GM10248 (cell line): ENCODE results near the gene FAM163B.

Experiments used
- CTCF ChIA-PET: fragments of 300-600 bp; sonication (Branson Sonifier 250); formaldehyde crosslinking; extraction: SDS; loops from one replicate; lab custom pipeline; 2021; ENCODE audit warnings: antibody characterized with exemption; lab: Yijun Ruan, JAX
- POLR2A ChIA-PET: fragments of 350-650 bp; sonication (Branson Sonifier 250); formaldehyde crosslinking; extraction: SDS; loops from one replicate; lab custom pipeline; 2020; ENCODE audit warnings: antibody characterized with exemption; lab: Yijun Ruan, JAX
- DNase-seq: peaks from one replicate; pipeline ENCODE4 v3.0.0; 2012; ENCODE audit errors: extremely low spot score
- TF ChIP-seq, protein P1 (sequence below): IDR thresholded peaks from 2 replicates; pipeline ENCODE4 v1.5.1; 2012; ENCODE audit warnings: mild to moderate bottlenecking, low read depth; ENCODE audit errors: extremely low read depth, missing control alignments, control extremely low read depth

FAM163B gene

DNA sequence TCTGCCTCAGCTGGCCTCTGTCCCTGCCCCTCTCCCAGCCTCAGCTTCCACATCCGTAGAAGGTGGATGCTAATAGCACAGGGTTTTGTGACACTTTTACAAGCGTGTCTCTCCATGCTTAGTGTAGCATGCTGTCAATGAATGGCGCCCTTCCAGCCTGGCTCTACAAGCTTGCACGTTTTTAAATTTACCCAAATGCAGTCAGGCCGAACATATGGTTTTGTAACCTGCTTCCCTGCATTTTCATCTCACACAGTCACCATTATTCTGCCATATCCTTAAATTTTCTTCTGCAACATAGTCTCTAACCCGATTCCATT is 28.8 kb downstream of the FAM163B start:
- ChIA-PET POLR2A (interaction anchor here (0.5 kb wide), 1 partner anchor 431 kb away, joined by 5 read pairs; no protein-coding TSS in a partner anchor), CTCF (interaction anchor here (1.4 to 2.4 kb wide), 3 partner anchors 9 to 48 kb away, joined by 3 to 5 read pairs (median 5); no protein-coding TSS in a partner anchor)
- DNase-seq, result no peak
- TF ChIP-seq, protein P1, sequence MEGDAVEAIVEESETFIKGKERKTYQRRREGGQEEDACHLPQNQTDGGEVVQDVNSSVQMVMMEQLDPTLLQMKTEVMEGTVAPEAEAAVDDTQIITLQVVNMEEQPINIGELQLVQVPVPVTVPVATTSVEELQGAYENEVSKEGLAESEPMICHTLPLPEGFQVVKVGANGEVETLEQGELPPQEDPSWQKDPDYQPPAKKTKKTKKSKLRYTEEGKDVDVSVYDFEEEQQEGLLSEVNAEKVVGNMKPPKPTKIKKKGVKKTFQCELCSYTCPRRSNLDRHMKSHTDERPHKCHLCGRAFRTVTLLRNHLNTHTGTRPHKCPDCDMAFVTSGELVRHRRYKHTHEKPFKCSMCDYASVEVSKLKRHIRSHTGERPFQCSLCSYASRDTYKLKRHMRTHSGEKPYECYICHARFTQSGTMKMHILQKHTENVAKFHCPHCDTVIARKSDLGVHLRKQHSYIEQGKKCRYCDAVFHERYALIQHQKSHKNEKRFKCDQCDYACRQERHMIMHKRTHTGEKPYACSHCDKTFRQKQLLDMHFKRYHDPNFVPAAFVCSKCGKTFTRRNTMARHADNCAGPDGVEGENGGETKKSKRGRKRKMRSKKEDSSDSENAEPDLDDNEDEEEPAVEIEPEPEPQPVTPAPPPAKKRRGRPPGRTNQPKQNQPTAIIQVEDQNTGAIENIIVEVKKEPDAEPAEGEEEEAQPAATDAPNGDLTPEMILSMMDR, result no peak

DNA sequence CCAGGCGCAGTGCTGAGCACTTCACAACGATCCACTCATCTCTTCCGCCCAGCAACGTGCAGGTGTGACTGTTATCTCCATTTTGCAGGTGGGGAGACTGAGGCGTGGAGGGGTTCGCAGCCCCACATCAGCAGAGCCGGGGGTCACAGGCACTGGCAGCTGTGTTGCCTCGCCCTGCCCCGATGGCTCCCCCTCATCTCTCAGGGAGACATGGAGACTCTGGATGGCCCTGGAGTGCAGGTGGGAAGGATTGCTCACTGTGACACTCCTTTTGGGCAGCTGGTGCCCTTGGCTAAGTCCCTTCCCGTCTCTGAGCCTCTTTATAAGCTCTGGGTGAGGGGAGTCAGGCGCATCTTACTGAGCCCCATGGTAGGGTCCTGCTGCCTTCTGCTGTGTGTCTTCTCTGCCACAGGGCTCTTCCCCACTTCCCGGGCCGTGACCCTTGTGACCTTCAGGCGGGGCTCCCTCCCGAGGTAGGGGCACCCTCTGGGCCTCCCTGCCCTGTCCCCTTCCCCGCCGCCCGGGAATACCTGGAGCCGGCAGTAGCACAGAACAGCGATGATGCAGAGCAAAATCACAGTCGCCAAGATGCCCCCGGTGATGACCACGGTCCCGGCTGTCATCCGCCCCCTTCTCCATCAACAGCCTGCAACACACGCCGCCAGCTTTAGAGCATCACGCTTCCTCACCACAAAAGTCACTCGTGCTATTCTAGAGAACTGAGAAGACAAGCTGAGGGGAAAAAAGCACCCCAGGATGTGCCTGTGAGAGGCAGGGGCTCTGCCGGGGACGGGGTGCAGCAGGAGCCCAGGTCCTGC is 29.4 kb downstream of the FAM163B start:
- ChIA-PET CTCF (interaction anchor here (1.4 to 2.4 kb wide), 2 partner anchors 40 to 47 kb away, joined by 3 to 5 read pairs; no protein-coding TSS in a partner anchor), POLR2A (no interaction called here)
- DNase-seq, result no peak
- TF ChIP-seq, protein P1, result no peak

DNA sequence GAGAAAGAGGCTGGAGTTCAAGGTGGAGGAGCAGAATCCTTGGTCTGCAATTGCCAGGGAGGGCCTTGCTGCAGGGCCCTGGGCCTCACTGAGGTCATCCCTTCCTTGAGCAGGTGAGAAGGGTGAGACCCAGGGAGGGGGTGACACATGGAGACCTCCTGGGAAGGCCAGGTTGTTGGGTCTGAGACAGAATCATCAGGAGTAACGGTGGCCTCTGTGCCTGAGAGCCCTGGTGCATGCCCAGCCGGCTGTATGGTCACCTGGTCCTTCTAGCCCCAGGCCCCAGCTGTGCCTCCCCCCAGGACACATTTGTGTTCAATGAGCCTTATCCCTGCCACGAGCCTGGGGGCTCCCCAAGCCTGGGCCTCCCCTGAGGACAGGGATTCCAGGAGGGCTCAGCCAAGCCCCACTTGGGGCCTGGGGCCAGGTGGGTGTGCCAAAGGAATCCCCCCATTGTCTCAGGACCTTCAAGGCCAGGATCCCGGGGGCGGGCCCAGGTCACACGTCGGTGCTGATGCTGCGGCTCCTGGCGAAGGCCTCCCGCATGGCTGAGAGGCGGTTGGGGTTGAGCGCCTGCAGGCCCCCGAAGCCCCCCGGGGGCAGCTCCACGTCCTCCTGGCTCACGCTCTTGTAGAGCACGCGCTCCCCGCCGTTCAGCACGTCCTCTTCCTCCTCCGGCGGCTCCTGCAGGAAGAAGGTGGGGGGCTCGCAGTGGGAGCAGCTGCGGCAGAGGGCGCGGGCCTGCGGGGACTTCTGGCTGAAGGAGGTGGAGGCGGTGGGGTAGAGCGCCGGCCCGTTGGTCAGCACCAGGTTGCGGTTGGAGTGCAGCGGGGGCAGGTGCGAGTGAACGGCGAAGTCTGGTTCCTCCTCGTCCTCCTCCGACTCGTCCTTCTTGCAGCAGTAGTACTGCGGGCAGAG is 30.4 kb downstream of the FAM163B start:
- POLR2A ChIA-PET, result no interaction called here
- TF ChIP-seq, protein P1, result no peak
- CTCF ChIA-PET, result no interaction called here
- no peak for DNase-seq

DNA sequence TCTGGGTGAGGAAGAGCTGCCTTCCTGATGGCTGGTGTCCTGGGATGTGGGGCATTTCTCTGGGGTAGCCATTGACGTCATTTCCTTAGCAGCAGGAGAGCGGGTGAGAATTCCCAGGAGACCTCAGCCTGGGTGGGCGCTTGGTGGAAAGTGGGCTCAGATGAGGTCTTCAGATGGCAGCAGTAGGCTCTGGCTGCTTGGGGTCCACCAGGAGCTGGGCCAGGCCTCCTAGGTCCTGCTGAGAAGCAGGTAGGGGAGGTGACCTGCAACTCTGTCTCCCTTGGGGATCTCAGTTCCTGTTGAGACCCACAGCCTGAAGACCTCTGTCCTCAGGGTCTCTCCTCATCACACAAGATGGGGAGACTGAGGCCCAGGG is 31.5 kb downstream of the FAM163B start:
- CTCF ChIA-PET, result no interaction called here
- TF ChIP-seq, protein P1, result no peak
- POLR2A ChIA-PET, result no interaction called here
- DNase-seq, result no peak

DNA sequence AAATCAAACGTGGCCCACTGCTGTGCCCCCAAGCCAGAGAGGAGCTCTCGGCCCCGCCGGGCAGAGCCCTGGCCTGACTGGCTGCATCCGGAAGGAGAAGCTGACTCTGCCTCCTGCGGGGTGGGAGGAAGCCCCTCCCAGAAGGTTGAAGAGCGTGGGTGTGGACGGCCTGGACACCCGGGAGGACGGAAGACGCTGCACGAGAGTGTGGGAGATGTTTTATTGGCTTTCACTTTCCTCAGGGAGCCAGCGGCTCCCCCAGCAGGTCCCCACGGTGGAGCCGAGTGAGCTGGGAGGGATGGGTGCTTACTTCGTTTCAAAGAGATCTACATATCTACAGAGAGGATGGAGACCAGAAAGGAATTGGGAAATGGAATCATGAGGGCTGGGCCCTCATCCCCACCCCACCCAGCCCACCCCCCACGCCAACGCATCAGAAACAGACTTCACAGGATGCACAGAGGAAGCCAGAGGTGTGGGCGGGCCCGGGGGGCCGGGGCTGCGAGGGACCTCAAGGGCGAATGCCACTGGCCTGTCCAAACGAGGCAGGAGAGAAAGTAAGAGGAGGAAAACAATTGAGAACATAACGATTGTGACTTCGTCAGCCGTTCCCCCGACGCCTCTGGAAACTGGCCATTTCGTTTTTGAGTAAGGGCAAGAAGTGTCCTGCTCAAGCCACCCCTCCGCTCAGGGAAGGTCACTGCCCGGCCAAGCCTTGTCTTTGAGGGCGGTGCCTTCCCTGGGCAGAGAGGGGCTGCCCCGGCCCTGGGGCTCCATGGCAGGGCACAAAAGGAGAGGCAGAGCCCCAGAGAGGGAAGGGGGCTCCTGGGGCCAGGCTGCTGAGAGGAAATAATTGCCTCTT is 32.1 kb downstream of the FAM163B start:
- ChIA-PET POLR2A (no interaction called here), CTCF (interaction anchor here (1.6 kb wide), 1 partner anchor 18 kb away, joined by 3 read pairs; no protein-coding TSS in a partner anchor)
- peak; percentile 59 for DNase-seq
- TF ChIP-seq, protein P1, result no peak
